Measurements from ENCODE around the gene IL19.
"Not testable (repeated sequence)": the region's sequence is repeated elsewhere in the genome, so short reads cannot be mapped to it uniquely, and the experiment has no call there.

Gene IL19

DNA sequence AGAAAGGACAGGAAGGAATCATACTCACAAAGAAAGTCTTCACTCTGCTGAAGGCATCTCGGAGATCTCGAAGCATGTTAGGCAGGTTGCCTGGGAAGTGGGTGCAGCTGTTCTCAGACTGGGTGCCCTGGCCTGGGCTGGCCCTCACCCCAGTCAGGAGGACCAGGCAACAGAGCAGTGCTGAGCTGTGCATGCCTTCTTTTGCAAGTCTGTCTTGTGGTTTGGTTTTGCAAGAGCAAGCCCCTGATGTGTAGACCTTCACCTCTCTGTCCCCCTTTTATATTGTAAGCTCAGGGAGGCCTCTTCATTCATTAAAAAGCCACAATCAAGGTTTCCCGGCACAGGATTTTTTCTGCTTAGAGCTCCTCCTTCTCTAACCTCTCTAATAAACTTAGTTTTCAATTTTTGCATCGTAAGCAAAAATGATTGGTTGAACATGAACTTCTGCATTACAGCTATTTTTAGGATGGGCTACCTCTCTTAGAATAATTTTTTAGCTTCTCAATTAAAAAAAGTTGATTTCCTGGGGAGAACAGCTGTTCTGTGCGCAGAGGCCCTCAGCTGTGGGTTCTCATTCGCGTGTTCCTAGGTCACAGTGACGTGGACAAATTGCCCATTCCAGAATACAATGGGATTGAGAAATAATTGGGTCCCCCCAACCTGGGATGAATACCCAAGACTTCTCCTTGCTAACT, 1.8 kb downstream of the IL19 start, which contains the start of gene IL10:
IL10 (minus strand) TSS at position 252 of the 695 bp plus-strand sequence; CDS start at position 193, 59 bp downstream.
- no peak for DNase-seq (ENCODE audit: low read depth in 2 of 2)

DNA sequence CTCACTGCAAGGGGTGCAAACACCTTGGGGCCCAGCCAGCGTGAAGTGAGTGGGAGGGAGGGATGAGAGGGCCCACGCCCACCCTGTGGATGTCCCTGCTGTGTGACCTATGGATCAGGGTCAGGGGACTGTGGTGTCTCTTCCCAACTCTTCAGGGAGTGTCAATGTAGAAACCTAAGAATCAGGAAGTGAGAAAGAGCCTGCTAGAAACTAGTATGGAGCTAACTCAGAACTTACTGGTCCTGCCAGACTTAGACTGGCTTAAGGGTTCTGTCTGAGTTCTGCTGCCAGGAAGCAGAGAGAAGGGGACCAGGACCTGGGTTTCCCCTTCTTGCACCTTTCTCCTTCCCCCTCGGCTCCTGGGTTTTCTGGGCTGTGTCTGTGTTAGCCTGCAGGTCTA, 3.5 kb downstream of the IL19 start:
- DNase-seq (ENCODE audit: low read depth in 2 of 2): no peak

DNA sequence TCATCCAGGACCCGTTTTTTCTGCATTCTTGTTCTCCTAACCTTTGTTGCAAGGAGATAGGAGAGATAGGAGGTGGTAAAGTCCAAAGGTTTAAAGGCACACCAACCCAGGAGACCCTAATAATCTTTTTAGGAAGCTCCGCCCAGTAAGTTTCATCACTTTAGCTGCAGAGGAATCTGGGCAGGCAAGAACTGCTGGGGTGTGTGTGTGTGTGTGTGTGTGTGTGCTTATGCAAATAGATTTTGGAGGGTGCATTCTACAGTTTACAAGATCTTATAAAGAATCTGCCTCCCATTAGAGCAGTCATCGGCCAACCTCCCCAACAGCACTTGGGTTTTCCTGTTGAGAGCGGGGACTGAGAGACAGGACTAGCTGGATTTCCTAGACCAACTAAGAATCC, 5.7 kb downstream of the IL19 start:
- no peak for DNase-seq (ENCODE audit: low read depth in 2 of 2)

DNA sequence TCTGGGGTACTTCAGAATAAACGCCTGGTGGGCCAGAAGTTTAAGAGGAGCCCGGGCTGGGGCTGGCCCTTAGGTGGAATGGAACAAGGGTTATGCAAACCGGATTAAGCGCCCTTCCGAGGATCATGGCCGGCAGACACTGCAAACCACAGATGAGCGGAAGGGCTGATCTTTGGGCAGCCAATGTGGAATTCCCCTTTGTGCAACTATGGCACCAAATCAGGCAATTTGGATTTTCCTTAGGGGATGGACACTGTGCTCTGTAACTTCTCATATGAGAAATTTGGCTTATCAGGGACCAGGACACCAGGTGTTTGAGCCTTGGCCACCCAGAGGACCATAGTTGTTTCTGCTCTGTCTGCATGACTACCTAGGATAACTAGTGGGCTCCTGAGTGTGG, 7.5 kb downstream of the IL19 start:
- no peak for DNase-seq (ENCODE audit: low read depth in 2 of 2)

DNA sequence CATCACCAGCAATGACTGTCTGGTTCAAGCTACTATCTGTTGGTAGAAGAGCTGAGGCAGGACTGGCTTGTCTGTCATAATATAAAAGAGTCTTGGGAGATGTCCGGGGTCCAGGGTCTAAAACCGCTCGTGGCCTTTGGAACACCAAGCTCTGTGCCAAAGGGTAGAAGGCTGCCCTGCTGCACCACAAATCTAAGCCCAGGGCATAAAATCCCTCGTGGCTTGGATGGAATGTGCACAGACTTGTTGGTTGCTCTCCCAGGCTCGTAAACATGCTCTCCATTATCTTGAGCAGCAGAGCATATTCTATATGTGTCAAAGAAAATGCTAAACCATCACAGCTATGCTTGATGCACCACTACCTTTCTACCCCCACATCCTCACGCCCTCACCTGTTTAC, 8.3 kb downstream of the IL19 start:
- not testable (repeated sequence) for DNase-seq (ENCODE audit: low read depth in 2 of 2)

DNA sequence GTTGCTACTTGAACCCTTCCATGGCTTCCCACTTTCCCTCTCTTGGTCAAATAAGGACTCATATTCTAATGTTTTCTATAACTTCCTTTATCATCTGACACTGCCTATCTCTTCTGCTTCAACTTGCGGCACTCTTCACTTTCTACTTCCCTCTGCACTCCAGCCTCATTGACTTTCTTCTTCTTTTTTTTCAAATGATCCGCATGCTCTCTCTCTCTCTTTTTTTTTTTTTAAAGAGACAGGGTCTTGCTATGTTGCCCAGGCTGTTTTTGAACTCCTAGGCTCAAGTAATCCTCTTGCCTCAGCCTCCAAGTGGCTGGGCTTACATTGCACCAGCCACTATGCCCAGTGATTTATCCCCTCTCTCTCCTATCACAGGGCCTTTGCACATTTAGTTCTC, 9.1 kb downstream of the IL19 start:
- no peak for DNase-seq (ENCODE audit: low read depth in 2 of 2)

DNA sequence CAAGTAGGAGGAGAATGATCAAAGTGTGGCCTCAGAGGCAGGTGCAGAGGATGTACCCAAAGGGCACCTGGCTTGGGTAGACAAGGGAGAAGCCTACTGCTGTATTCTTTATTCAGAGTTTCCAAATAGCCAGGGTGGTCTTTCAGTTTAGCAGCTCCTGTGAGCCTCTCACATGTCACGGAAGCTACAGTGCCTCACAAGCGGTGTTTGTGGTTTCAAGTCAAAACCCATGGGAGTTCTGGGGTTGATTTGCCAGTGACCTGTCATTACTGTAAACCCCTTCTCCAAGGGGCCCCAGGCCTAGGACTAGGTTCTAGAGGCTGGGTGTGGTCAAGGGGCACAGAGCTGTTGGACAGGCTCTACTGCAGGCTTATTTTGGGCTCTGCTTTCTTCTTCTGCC, 11.9 kb downstream of the IL19 start:
- no peak for DNase-seq (ENCODE audit: low read depth in 2 of 2)

DNA sequence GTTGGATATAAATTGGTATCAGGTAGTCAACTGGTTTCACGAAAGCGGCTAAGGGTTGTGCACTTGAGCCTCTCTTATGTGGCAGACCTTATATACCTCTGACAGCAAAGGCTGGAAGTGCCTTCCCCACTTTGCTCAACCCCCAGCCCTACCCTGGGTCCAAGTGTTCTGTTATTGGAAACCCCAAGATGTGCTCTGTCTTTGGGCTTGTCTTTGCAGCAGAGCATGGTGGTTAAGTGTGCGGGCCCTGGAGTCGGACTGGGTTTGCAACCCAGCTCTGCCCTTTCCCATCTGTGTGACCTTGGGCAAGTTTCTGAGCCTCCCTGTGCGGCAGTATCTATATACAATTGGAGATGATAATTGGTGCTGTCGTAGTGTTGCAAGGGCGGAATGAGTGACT, 12.9 kb downstream of the IL19 start:
- no peak for DNase-seq (ENCODE audit: low read depth in 2 of 2)

DNA sequence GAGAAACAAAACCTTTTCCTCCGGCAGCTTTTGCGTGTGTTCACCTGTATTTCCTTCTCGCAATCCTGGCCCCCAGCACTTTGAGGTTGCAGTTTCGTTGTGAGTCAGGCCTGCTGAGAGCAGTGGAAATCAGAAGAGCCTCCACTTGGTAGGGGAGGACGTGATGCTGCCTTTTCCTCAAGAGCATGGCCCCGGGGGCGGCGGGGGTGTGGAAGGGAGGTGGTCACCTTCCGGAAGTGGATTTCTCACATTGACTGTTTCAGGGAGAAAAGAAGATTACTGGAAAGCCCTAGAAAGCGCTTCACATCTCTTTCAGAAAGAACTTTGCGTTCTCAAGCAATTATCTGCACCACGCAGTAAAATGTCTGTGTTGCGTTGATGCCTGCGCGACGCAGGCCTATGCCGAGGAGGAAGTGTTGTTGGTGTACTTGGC, 13.9 kb downstream of the IL19 start:
- no peak for DNase-seq (ENCODE audit: low read depth in 2 of 2)

DNA sequence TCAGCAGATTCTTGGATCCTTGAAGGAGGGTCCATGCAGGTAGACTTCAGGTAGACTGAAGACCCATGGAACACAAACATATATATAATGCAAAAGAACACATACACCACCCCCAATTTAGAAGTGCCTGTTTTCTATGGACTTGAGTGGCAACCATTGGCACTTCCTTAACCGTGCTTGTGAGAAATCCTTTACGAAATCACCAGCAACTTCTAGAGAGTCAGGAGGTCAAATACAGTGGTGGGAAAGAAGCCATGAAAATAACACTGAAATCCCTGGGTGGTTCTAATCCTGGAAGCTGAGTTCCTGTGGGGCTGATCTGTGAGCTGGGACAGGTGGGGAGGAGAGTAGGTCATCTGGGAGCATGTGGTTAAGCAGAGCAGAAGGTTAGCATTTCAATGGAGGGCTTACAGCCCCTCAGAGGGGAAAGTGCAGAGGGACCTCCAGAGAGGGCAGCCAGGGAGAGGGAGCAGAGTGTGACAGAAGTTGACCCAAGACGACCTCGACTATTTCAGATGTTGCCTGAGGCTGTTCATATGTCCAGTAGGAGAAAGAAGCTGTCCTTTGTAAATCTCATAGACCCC, 14.7 kb downstream of the IL19 start:
- no peak for DNase-seq (ENCODE audit: low read depth in 2 of 2)

DNA sequence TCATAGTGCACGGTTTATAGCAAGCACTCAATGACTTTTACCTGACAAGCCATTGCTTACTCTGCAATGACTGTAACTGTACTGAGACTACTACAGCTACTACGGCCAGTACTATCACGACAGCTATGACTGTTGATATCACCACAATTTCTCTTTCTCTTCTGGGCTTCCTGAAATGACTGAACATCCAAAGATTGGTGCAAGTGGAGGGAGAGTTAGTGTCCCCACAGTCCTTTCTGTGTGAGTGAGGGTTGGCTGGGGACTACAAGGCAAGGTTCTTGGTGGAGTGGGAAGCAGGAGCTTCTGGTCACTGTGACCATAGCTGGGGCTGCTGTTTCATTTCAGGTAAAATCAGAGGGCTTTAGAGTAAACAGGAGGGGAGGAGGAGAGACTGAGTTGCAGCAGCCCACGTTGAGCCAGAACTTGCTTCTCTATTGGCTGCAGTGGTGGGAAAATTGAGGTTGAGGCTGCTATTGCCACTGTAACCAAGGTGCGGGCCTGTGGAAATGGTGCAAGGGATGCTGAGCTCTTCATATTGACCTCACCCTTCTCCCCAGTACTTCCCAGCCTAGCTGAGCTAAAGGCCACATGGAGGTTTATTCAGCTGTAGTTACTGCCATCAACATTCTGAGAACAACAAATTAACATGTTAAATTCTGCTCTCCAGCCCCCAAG, 15.8 kb downstream of the IL19 start:
- no peak for DNase-seq (ENCODE audit: low read depth in 2 of 2)

DNA sequence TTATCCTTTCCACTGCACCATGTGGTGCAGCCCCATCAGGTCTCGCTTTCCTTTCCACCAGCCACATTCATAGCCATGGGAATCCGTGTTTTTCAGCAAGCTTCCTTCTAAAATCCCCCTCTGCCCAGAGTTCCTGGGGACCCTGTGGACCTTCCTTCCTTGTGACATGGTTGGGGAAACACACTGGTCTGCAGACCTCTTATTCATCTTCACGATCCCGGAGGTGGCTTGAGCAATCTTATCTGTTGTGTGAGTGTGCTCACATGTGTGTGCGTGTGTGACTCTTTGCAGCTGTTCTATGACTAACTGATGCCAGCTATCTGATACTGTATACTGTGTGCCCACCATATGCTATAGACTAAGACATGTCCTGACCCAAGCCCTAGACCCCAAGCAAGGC, 17.3 kb downstream of the IL19 start:
- DNase-seq (ENCODE audit: low read depth in 2 of 2): no peak

DNA sequence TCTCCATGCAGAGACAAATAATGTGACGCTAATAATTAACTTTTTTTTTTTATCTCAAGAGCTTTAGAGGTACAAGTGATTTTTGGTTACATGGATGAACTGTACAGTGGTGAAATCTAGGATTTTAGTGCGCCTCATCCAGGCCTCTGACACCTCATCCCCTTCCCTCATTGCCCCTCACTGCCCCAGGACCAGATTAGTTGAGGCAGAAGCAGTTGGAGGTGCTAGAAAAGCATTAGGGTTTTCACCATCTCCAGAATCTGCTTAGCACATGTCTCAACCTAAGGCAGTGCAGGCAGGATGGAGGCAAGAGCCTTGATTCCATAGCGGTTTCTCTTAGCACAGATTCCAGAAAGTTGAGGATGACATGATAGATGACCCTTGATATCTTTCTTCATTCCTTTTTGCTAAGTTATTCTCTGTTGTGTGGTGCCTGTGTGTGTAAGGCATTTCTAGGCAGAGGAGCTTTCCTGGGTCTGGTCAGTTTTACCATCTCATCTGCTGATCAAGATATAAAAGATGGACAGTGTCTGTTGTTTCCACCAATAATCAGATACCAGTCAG, 18.0 kb downstream of the IL19 start:
- no peak for DNase-seq (ENCODE audit: low read depth in 2 of 2)

DNA sequence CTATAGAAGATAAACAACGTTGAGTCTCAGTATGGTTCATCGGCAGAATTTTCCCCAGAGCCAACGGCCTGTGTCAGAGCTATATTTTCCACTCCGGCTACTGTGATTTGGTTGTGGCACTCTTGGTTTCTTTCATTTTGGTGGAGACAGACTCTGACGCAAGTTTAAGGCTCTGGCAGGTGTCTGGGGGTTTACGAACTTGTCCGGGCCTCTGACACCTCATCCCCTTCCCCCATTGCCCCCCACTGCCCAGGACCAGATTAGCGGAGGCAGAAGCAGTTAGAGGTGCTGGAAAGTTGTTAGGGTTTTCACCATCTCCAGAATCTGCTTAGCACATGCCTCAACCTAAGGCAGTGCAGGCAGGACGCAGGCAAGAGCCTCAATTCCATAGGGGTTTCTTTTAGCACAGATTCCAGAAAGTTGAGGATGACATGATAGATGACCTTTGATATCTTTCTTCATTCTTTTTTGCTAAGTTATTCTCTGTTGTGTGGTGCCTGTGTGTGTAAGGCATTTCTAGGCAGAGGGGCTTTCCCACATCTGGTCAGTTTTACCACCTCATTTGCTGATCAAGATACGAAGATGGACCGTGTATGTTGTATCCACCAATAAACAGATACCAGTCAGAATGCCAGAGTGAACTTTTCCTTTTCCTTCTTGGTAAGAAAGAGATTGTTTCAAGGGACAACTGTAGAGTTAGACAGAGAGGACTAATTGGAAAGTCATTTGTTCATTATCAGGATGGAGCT, 20.1 kb downstream of the IL19 start:
- DNase-seq (ENCODE audit: low read depth in 2 of 2): no peak

DNA sequence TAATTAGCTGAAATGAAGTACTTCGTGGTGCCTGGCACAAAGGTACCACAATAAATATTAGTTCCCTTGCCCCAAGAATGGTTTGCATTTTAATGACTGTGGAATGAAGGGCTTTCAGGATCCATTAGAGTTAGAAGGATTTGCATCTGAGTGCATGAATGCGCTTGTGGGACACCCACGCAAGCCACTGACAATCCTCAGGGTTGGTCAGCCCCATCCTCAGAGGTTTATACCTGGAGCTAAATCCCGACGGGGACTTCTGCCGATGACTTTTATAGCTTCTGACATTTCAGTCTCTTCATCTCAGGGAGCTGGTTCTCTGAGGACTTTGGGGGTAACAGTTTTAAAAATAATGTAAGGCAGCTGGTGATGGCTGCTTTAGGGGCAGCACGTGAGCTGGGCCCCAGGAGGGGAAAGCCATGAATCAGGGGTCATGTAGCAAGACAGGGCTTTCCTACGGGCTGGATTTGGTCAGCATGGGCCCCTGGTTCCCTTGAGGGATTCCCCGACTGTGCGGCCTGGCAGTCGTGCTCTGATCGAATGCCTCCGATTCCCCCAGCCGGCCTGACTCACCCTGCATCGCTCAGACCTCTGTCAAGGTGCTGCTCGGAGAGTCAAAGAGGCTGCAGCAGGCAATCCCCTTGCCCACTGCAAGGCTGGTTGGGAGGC, 22.5 kb downstream of the IL19 start:
- DNase-seq (ENCODE audit: low read depth in 2 of 2): no peak

DNA sequence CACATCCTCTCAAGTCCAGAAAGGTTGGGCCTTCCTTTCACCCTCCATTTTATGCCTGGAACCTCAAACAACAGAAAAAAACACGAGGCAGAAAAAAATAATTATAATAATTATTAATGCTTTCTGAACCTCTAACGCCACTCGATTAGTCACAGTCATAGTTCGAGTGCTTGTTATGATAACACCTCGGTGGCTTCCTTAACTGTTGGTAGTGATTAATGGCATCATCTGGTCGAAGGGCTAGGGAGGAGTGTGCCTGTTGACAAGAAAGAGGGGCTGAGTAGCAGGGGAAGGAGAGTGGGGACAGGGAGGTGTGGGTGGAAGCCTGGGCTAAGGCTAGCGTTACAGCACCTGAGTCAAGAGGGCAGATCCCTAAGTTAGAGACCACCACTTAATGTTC, 23.0 kb downstream of the IL19 start:
- DNase-seq (ENCODE audit: low read depth in 2 of 2): no peak

DNA sequence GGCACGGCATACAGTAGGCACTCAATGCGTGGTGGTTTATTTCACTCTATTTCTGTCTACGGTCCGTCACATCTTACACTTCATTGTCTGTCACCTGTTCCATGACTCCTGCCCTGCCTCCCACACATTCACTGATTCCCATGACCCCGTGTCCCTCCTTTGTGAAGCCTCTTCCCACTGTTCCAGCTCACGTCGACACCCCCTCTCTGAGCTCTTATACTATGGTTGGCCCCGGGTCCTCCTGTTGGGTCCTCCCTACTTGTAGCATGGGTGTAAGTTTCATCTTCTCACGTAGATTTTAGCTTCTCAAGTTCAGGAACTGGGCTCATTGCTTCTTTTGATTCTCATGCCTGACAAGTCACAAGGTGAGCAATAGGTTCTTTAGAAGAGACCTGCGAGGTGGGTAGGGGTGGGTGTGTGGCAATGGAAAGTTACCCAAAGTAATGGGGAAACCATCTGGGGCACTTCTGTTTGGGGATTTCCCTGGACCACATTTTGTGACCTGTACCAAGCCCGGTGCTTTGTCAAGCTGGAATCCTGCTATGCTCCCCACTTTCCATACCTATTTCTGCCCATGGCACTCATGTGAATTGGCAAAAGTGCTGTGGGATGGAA, 23.8 kb downstream of the IL19 start:
- DNase-seq (ENCODE audit: low read depth in 2 of 2): no peak

DNA sequence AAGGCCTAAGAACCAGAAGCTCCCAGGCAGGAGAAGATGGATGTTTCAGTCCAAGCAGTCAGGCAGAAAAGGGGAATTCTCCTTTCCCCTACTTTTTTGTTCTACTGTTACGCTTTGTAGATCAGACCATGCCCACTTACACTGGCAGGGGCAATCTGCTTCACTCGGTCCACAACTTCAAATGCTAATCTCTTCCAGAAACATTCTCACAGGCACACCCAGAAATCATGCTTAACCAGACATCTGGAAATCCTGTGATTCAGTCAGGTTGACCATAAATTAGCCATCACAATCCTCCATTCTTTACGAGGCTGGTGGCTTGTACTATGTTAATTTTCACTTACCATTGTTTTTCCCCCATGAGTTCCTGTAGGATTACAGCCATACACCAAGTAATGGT, 25.5 kb downstream of the IL19 start:
- no peak for DNase-seq (ENCODE audit: low read depth in 2 of 2)

DNA sequence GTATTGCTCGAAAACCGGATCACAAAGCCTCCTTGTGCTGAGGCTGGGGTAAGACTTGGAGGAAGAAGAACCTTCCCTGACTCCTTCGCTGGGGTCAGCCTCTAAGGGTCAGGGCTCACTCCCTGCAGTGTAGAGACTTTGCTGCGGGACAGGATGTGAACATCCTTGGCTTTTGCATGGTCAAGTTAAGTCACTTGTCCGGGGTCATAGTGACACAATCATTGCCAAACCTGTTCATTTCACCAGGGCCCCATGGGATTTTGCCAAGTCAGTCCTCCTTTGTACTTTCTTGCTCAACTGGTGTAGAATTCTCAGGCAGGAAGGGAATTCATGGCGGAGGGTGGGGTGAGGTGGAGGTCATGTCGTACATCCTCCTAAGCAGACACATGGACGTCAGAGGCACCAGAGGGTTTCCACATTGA, 26.4 kb downstream of the IL19 start:
- DNase-seq (ENCODE audit: low read depth in 2 of 2): no peak

DNA sequence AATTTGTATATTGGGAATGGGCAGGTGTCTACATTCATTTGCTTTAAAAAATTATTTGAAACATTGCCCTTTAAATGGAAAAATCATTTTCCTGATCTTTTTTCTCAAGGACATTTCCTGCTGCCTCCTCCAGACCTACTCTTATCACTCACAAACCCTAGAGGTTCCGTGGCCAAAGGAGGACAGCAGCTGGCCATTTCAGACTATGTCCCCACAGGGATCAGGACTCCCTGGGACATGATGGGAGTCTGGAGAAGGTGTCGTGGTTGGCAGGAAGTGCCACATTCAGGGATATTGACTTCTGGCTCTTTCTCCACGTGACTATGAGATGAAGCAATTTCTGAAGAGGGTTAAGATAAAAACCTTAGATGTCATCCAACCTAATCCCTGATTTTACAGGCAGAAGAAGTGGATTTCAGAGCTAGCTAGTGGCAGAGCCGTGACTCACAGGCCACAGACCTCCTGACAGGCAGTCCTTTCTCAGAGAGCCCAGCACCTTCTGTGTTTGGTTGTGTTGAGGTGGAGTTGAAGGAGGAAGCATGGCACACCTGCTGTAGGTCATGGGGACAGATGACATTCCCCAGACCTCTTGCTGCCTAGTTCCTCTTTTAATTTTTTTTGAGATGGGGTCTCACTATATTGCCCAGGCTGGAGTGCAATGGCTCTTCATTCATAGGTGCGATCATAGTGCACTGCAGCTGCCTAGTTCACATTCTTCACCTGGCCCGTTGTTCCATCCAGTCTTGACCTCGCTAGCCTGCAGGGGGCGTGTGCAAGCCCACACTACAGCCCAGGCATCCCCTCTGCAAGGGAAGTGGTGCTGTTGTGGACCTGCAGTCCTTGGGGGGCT, 27.2 kb downstream of the IL19 start:
- DNase-seq (ENCODE audit: low read depth in 2 of 2): no peak
